ENCODE measurements around the gene PRR5.

The PRR5 gene

GRCh38 chr22:44691796-44692661 is 10.0 kb upstream of the PRR5 start:
- ATAC-seq (ENCODE audit: low read depth), result no peak; the same call in 1 of the 3 replicates
- Histone ChIP-seq H3K27ac (ENCODE audit: poor library complexity, severe bottlenecking) (no peak overlapping the region), H3K4me3 (ENCODE audit: severe bottlenecking) (no peak overlapping the region), H3K27me3 (ENCODE audit: insufficient read depth, poor library complexity, severe bottlenecking) (no peaks in the 10 kb centered on the region), H3K4me1 (ENCODE audit: insufficient read depth, poor library complexity, severe bottlenecking) (no peaks in the 10 kb centered on the region), H3K9me3 (ENCODE audit: severe bottlenecking) (no peaks in the 10 kb centered on the region), H3K36me3 (ENCODE audit: low read depth) (no peaks in the 10 kb centered on the region)
- TF ChIP-seq, protein P1, sequence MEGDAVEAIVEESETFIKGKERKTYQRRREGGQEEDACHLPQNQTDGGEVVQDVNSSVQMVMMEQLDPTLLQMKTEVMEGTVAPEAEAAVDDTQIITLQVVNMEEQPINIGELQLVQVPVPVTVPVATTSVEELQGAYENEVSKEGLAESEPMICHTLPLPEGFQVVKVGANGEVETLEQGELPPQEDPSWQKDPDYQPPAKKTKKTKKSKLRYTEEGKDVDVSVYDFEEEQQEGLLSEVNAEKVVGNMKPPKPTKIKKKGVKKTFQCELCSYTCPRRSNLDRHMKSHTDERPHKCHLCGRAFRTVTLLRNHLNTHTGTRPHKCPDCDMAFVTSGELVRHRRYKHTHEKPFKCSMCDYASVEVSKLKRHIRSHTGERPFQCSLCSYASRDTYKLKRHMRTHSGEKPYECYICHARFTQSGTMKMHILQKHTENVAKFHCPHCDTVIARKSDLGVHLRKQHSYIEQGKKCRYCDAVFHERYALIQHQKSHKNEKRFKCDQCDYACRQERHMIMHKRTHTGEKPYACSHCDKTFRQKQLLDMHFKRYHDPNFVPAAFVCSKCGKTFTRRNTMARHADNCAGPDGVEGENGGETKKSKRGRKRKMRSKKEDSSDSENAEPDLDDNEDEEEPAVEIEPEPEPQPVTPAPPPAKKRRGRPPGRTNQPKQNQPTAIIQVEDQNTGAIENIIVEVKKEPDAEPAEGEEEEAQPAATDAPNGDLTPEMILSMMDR (IDR thresholded peaks at IDR 0.05; ENCODE audit: poor library complexity, severe bottlenecking), result no peak
- no peak for DNase-seq (ENCODE audit: low spot score)

DNA sequence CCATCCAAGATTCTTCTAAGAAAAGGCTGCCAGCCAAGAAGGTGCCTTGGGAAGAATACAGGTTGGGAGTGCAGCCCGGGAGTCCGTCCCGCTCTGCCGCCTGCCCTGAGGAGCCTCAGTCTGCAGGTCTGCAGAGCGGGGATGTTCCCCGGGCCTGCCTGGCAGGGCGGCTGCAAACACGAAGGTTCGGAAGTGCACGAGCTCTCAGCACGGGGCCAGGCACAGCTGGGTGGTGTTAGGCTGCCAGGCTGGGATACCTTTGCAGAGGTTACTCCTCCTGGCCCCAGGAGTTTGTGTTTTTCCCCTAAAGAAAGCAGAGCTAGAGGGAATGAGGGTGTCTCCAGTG is 9.4 kb upstream of the PRR5 start:
- H3K36me3 ChIP-seq (ENCODE audit: low read depth), result no peaks in the 10 kb centered on the region
- DNase-seq (ENCODE audit: low spot score) (no peak), ATAC-seq (ENCODE audit: low read depth) (no peak)
- H3K4me1 ChIP-seq (ENCODE audit: insufficient read depth, poor library complexity, severe bottlenecking), result no peaks in the 10 kb centered on the region
- TF ChIP-seq, protein P1 (IDR thresholded peaks at IDR 0.05; ENCODE audit: poor library complexity, severe bottlenecking), result no peak
- H3K27ac ChIP-seq (ENCODE audit: poor library complexity, severe bottlenecking), result no peak overlapping the region
- no peak overlapping the region for H3K4me3 ChIP-seq (ENCODE audit: severe bottlenecking)
- no peaks in the 10 kb centered on the region for H3K27me3 ChIP-seq (ENCODE audit: insufficient read depth, poor library complexity, severe bottlenecking)
- H3K9me3 ChIP-seq (ENCODE audit: severe bottlenecking), result no peaks in the 10 kb centered on the region

GRCh38 chr22:44693145-44693544 is 8.9 kb upstream of the PRR5 start:
- Histone ChIP-seq H3K9me3 (ENCODE audit: severe bottlenecking) (no peaks in the 10 kb centered on the region), H3K27me3 (ENCODE audit: insufficient read depth, poor library complexity, severe bottlenecking) (no peaks in the 10 kb centered on the region), H3K4me3 (ENCODE audit: severe bottlenecking) (no peak overlapping the region), H3K4me1 (ENCODE audit: insufficient read depth, poor library complexity, severe bottlenecking) (no peaks in the 10 kb centered on the region), H3K36me3 (ENCODE audit: low read depth) (no peaks in the 10 kb centered on the region), H3K27ac (ENCODE audit: poor library complexity, severe bottlenecking) (no peak overlapping the region)
- ATAC-seq (ENCODE audit: low read depth) (no peak), DNase-seq (ENCODE audit: low spot score) (no peak)
- TF ChIP-seq, protein P1 (IDR thresholded peaks at IDR 0.05; ENCODE audit: poor library complexity, severe bottlenecking), result no peak

- ATAC-seq (ENCODE audit: low read depth) (no peak), DNase-seq (ENCODE audit: low spot score) (no peak)
- TF ChIP-seq, protein P1 (IDR thresholded peaks at IDR 0.05; ENCODE audit: poor library complexity, severe bottlenecking), result no peak
- H3K4me1 ChIP-seq (ENCODE audit: insufficient read depth, poor library complexity, severe bottlenecking), result no peaks in the 10 kb centered on the region
- no peaks in the 10 kb centered on the region for H3K9me3 ChIP-seq (ENCODE audit: severe bottlenecking)
- H3K36me3 ChIP-seq (ENCODE audit: low read depth), result no peaks in the 10 kb centered on the region
- H3K27ac ChIP-seq (ENCODE audit: poor library complexity, severe bottlenecking), result no peak overlapping the region
- no peaks in the 10 kb centered on the region for H3K27me3 ChIP-seq (ENCODE audit: insufficient read depth, poor library complexity, severe bottlenecking)
- H3K4me3 ChIP-seq (ENCODE audit: severe bottlenecking), result no peak overlapping the region
Observed at GRCh38 chr22:44693756-44694155, 8.2 kb upstream of the PRR5 start.

Measured in RWPE2 (cell line).